ENCODE data around the gene SNAPC2. TPM values are rescaled to one million over a fixed set of nuclear protein-coding genes. Genes with fewer than 3 reads are reported as not detected.
A peak's percentile ranks its signal among the peaks of the same experiment; 100 is the strongest.
"Not testable (repeated sequence)": the region's sequence is repeated elsewhere in the genome, so short reads cannot be mapped to it uniquely, and the experiment has no call there.

SNAPC2 gene
- total RNA-seq, 6 donors from 2014 or later, result 5.2 to 28.0 (median 19.2) TPM

GRCh38 chr19:7927605-7928333 is 7.6 kb downstream of the SNAPC2 start:
- H3K4me3 ChIP-seq, result no peak overlapping the region
- peaks cover 0 to 5% (median 0%) of the 10 kb centered on the region in 4 donors for H3K27me3 ChIP-seq
- TF ChIP-seq POLR2A (IDR thresholded peaks at IDR 0.05) (no peak), EP300 (IDR thresholded peaks at IDR 0.05) (no peak), POLR2AphosphoS5 (IDR thresholded peaks at IDR 0.05) (no peak)
- TF ChIP-seq, protein P1, sequence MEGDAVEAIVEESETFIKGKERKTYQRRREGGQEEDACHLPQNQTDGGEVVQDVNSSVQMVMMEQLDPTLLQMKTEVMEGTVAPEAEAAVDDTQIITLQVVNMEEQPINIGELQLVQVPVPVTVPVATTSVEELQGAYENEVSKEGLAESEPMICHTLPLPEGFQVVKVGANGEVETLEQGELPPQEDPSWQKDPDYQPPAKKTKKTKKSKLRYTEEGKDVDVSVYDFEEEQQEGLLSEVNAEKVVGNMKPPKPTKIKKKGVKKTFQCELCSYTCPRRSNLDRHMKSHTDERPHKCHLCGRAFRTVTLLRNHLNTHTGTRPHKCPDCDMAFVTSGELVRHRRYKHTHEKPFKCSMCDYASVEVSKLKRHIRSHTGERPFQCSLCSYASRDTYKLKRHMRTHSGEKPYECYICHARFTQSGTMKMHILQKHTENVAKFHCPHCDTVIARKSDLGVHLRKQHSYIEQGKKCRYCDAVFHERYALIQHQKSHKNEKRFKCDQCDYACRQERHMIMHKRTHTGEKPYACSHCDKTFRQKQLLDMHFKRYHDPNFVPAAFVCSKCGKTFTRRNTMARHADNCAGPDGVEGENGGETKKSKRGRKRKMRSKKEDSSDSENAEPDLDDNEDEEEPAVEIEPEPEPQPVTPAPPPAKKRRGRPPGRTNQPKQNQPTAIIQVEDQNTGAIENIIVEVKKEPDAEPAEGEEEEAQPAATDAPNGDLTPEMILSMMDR (IDR thresholded peaks at IDR 0.05), result no peak
- H3K27ac ChIP-seq, result peak overlapping the region in 3 of 4 donors; percentile 22 to 71 (median 54)
- peaks cover 11 to 34% (median 30%) of the 10 kb centered on the region in 4 donors for H3K36me3 ChIP-seq
- ATAC-seq (ENCODE audit: low FRiP score in 2 of 2), result no peak
- peak in 1 of 2 donors; percentile 81 for DNase-seq
- peaks cover 12 to 37% (median 20%) of the 10 kb centered on the region in 4 donors for H3K4me1 ChIP-seq
- no peaks in the 10 kb centered on the region for H3K9me3 ChIP-seq
- 90 to 100% methylated on average over 3 to 23 of the region's 23 CpGs for WGBS, 2 donors

DNA sequence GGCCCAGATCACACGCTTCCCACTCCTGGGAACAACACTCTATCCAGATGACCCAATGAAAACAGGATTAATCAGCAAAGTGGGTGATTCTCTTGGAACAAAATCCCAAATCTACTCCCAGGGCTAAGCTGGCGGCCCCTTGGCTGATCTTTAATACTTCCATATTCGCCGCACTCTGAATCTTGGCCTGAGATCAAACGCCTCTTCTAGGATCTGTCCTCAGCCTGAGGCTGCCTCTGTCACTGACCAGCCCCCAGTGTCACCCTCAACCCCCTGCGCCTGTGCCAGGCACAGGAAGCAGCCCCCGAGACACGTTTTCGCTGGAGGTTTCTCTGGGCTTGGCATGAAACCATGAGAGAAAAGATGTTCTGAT is 8.2 kb downstream of the SNAPC2 start:
- H3K36me3 ChIP-seq, result peaks cover 17 to 37% (median 30%) of the 10 kb centered on the region in 4 donors
- peaks cover 0 to 5% (median 0%) of the 10 kb centered on the region in 4 donors for H3K27me3 ChIP-seq
- 76 to 77% methylated on average over 9 of the region's 9 CpGs for WGBS, 2 donors
- no peak overlapping the region for H3K4me3 ChIP-seq
- DNase-seq (no peak), ATAC-seq (ENCODE audit: low FRiP score in 2 of 2) (no peak)
- H3K4me1 ChIP-seq, result peaks cover 12 to 37% (median 20%) of the 10 kb centered on the region in 4 donors
- no peak for TF ChIP-seq EP300 (IDR thresholded peaks at IDR 0.05)
- TF ChIP-seq POLR2A (IDR thresholded peaks at IDR 0.05), result no peak
- TF ChIP-seq, protein P1 (IDR thresholded peaks at IDR 0.05), result no peak
- TF ChIP-seq POLR2AphosphoS5 (IDR thresholded peaks at IDR 0.05), result no peak
- H3K27ac ChIP-seq, result peak overlapping the region; percentile 22 to 71 (median 42)
- H3K9me3 ChIP-seq, result no peaks in the 10 kb centered on the region

DNA sequence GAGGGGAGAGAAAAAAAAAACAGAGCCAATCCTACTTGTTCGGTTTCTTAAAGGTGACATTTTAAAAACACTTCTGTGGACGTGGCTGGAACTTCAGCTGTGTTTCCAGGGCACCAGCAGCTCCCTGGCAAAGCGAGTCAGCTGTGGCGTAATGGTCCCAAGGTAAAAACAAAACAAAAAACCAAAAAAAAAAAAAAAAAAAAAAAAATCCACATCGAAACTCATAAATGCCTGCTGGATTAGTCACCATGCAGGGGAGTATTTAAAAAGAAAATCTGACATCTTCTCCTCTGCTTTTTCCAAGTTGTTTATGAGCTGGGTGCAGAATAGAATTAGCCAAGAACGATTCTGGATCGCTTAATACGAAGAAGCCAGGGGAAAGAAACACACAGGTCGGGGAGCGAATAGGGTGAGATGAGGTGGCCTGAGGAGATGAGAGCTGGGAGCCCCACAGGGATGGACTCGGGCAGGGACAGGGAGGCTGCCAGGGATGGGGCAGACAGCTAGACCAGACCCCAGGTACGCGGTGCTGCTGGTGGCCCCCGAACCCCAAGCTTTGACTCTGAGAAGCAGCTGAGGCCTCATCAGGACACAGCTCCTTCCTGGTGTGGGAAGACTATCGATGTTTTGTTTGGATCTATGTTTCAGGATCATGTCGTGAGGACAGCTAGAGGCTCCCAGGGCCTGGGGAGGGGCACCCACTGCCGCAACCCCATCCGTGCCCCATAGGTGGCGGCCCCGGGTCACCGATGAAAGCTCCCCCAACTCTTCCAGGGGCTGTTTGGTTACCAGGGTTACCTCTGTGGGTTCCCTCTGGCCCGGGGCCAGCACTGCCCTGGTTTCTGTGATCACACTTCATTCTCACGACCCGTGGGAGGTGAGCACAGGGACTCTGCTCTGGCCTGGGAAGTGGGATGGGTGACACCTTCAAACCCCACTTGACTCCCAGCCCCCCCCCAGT is 8.9 kb downstream of the SNAPC2 start:
- Histone ChIP-seq H3K4me3 (no peak overlapping the region), H3K27ac (peak overlapping the region; percentile 30 to 71 (median 56)), H3K4me1 (peaks cover 12 to 37% (median 20%) of the 10 kb centered on the region in 4 donors), H3K36me3 (peaks cover 22 to 44% (median 36%) of the 10 kb centered on the region in 4 donors), H3K27me3 (peaks cover 0 to 5% (median 0%) of the 10 kb centered on the region in 4 donors), H3K9me3 (no peaks in the 10 kb centered on the region)
- no peak for TF ChIP-seq EP300 (IDR thresholded peaks at IDR 0.05)
- TF ChIP-seq, protein P1 (IDR thresholded peaks at IDR 0.05), result peak in 3 of 6 experiments; percentile 24 to 27 (median 25)
- peak in 1 of 2 donors; percentile 35 for ATAC-seq (ENCODE audit: low FRiP score in 2 of 2)
- DNase-seq, result peak in 1 of 2 donors; percentile 85
- 68 to 80% methylated on average over 14 to 24 of the region's 24 CpGs for WGBS, 2 donors

DNA sequence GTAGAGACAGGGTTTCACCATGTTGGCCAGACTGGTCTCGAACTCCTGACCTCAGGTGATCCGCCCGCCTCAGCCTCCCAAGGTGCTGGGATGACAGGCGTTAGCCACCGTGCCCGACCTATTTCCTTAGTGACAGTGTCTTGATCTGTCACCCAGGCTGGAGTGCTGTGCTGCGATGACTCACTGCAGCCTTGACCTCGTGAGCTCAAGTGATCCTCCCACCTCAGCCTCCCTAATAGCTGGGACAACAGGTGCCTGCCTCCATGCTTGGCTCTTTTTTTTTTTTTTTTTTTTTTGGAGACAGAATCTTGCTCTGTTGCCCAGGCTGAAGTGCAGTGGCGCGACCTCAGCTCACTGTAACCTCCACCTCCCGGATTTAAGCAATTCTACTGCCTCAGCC is 9.9 kb downstream of the SNAPC2 start:
- Histone ChIP-seq H3K36me3 (peaks cover 28 to 55% (median 46%) of the 10 kb centered on the region in 4 donors), H3K27ac (peak overlapping the region in 1 of 4 donors; percentile 28), H3K4me1 (peaks cover 9 to 30% (median 14%) of the 10 kb centered on the region in 4 donors)
- not testable (repeated sequence) for ATAC-seq (ENCODE audit: low FRiP score in 2 of 2); H3K9me3 ChIP-seq; DNase-seq; H3K27me3 ChIP-seq; H3K4me3 ChIP-seq
- WGBS, 2 donors, result 88 to 90% methylated on average over 11 of the region's 11 CpGs

GRCh38 chr19:7930765-7931164 is 10.6 kb downstream of the SNAPC2 start:
- DNase-seq (no peak), ATAC-seq (ENCODE audit: low FRiP score in 2 of 2) (no peak)
- WGBS, 2 donors, result 72 to 78% methylated on average over 7 of the region's 7 CpGs
- TF ChIP-seq, protein P1 (IDR thresholded peaks at IDR 0.05), result no peak
- TF ChIP-seq EP300 (IDR thresholded peaks at IDR 0.05) (no peak), POLR2AphosphoS5 (IDR thresholded peaks at IDR 0.05) (no peak), POLR2A (IDR thresholded peaks at IDR 0.05) (no peak)
- peaks cover 5 to 23% (median 8%) of the 10 kb centered on the region in 4 donors for H3K4me1 ChIP-seq
- no peak overlapping the region for H3K4me3 ChIP-seq
- peaks cover 0 to under 1% (median 0%) of the 10 kb centered on the region in 4 donors for H3K27me3 ChIP-seq
- no peaks in the 10 kb centered on the region for H3K9me3 ChIP-seq
- peaks cover 30 to 62% (median 52%) of the 10 kb centered on the region in 4 donors for H3K36me3 ChIP-seq
- peak overlapping the region in 3 of 4 donors; percentile 18 to 55 (median 28) for H3K27ac ChIP-seq

Measured in upper lobe of left lung (tissue), 6 donors.